H9 (cell line): ENCODE measurements around the gene MTG2. TPM values are rescaled to one million over a fixed set of nuclear protein-coding genes. Genes with fewer than 3 reads are reported as not detected.

Experiments
- DNase-seq: peaks from one replicate; pipeline ENCODE4 v3.0.0-alpha.2; 2017
- H2AFZ ChIP-seq: one replicate; pipeline ENCODE4 v1.6.1; 2013; ENCODE audit warnings: mild to moderate bottlenecking, low read length, control low read depth, moderate library complexity
- H2AK5ac ChIP-seq: 2 replicates; pipeline ENCODE4 v1.6.1; 2013; ENCODE audit warnings: low read length, control low read depth, mixed read lengths; ENCODE audit not compliant: insufficient read length
- H2BK120ac ChIP-seq: one replicate; pipeline ENCODE4 v1.6.1; 2013; ENCODE audit warnings: low read depth, mild to moderate bottlenecking, low read length, control low read depth, inconsistent platforms; ENCODE audit not compliant: poor library complexity, severe bottlenecking
- H2BK12ac ChIP-seq: 2 replicates; pipeline ENCODE4 v1.6.1; 2013; ENCODE audit warnings: low read length, control low read depth, mixed read lengths, low read depth; ENCODE audit not compliant: insufficient read length
- H2BK15ac ChIP-seq: 2 replicates; pipeline ENCODE4 v1.6.1; 2013; ENCODE audit warnings: low read depth, low read length, control low read depth
- H2BK20ac ChIP-seq: one replicate; pipeline ENCODE4 v1.6.1; 2013; ENCODE audit warnings: low read depth, mild to moderate bottlenecking, low read length, control low read depth, inconsistent platforms; ENCODE audit not compliant: poor library complexity, severe bottlenecking
- H2BK5ac ChIP-seq: 2 replicates; pipeline ENCODE4 v1.6.1; 2013; ENCODE audit warnings: low read length, control low read depth, mixed read lengths; ENCODE audit not compliant: insufficient read length
- H3K14ac ChIP-seq: 2 replicates; pipeline ENCODE4 v1.6.1; 2013; ENCODE audit warnings: low read length, control low read depth; ENCODE audit not compliant: insufficient read depth
- H3K18ac ChIP-seq: 2 replicates; pipeline ENCODE4 v1.6.1; 2013; ENCODE audit warnings: low read depth, mild to moderate bottlenecking, mixed read lengths, low read length, control low read depth; ENCODE audit not compliant: insufficient read length
- H3K23ac ChIP-seq: 2 replicates; pipeline ENCODE4 v1.6.1; 2013; ENCODE audit warnings: low read length, control low read depth, mixed read lengths, low read depth; ENCODE audit not compliant: insufficient read length
- H3K23me2 ChIP-seq: 2 replicates; pipeline ENCODE4 v1.6.1; 2013; ENCODE audit warnings: low read depth, mild to moderate bottlenecking, mixed read lengths, low read length, control low read depth; ENCODE audit not compliant: insufficient read length, poor library complexity, severe bottlenecking
- H3K27ac ChIP-seq: 2 replicates; pipeline ENCODE4 v1.5.1; 2013; ENCODE audit warnings: low read length, control low read depth, mixed read lengths, low read depth; ENCODE audit not compliant: insufficient read length
- H3K27me3 ChIP-seq: 2 replicates; pipeline ENCODE4 v1.6.1; 2013; ENCODE audit warnings: low read length, control low read depth, inconsistent platforms; ENCODE audit not compliant: insufficient read depth
- H3K4ac ChIP-seq: 2 replicates; pipeline ENCODE4 v1.6.1; 2013; ENCODE audit warnings: low read depth, mild to moderate bottlenecking, control low read depth, inconsistent platforms, low read length, moderate library complexity
- H3K4me1 ChIP-seq: 2 replicates; pipeline ENCODE4 v1.6.1; 2013; ENCODE audit warnings: low read length, control low read depth, inconsistent platforms; ENCODE audit not compliant: insufficient read depth
- H3K4me2 ChIP-seq: 2 replicates; pipeline ENCODE4 v1.6.1; 2013; ENCODE audit warnings: low read length, control low read depth, mixed read lengths; ENCODE audit not compliant: insufficient read length, insufficient read depth
- H3K56ac ChIP-seq: 2 replicates; pipeline ENCODE4 v1.6.1; 2013; ENCODE audit warnings: low read depth, mild to moderate bottlenecking, mixed read lengths, low read length, control low read depth; ENCODE audit not compliant: insufficient read length
- H3K79me1 ChIP-seq: 2 replicates; pipeline ENCODE4 v1.6.1; 2013; ENCODE audit warnings: low read depth, mild to moderate bottlenecking, moderate library complexity, low read length, control low read depth, inconsistent platforms; ENCODE audit not compliant: insufficient read depth, poor library complexity, severe bottlenecking
- H3K79me2 ChIP-seq: 2 replicates; pipeline ENCODE4 v1.6.1; 2013; ENCODE audit warnings: low read length, control low read depth, inconsistent platforms; ENCODE audit not compliant: insufficient read depth
- H3K9ac ChIP-seq: 2 replicates; pipeline ENCODE4 v1.6.1; 2013; ENCODE audit warnings: low read length, control low read depth, mixed read lengths; ENCODE audit not compliant: insufficient read length; ENCODE audit errors: extremely low read depth
- H3K9me3 ChIP-seq: one replicate; pipeline ENCODE4 v1.6.1; 2013; ENCODE audit warnings: low read depth, low read length, inconsistent platforms; ENCODE audit not compliant: control insufficient read depth
- H3T11ph ChIP-seq: one replicate; pipeline ENCODE4 v1.6.1; 2013; ENCODE audit warnings: mild to moderate bottlenecking, low read length, control low read depth, inconsistent platforms
- H4K20me1 ChIP-seq: one replicate; pipeline ENCODE4 v1.6.1; 2013; ENCODE audit not compliant: control insufficient read depth, insufficient read length, insufficient read depth
- H4K5ac ChIP-seq: 2 replicates; pipeline ENCODE4 v1.6.1; 2013; ENCODE audit warnings: low read depth, mild to moderate bottlenecking, mixed read lengths, low read length, control low read depth; ENCODE audit not compliant: insufficient read length
- H4K8ac ChIP-seq: replicated peaks from 2 replicates; pipeline ENCODE4 v1.6.1; 2013; ENCODE audit warnings: low read length, control low read depth, mixed read lengths, low read depth; ENCODE audit not compliant: insufficient read length
- H4K91ac ChIP-seq: 2 replicates; pipeline ENCODE4 v1.6.1; 2013; ENCODE audit warnings: low read depth, mild to moderate bottlenecking, moderate library complexity, mixed read lengths, low read length, control low read depth; ENCODE audit not compliant: insufficient read length
- H3K27ac Mint-ChIP-seq, 3 experiments: 2 replicates in 2 of 3; 3 replicates in 1 of 3; pipeline ENCODE4 v1.8.0; 2020 to 2021; ENCODE audit warnings: mixed read lengths in 3 of 3, mild to moderate bottlenecking in 1 of 3, moderate library complexity in 1 of 3
- H3K27me3 Mint-ChIP-seq: 2 replicates; pipeline ENCODE4 v1.8.0; 2021; ENCODE audit warnings: low read depth, mild to moderate bottlenecking, moderate library complexity, mixed read lengths
- H3K36me3 Mint-ChIP-seq, 3 experiments: 2 replicates in 2 of 3; 3 replicates in 1 of 3; pipeline ENCODE4 v1.8.0; 2020 to 2021; ENCODE audit warnings: low read depth in 3 of 3, mixed read lengths in 3 of 3; ENCODE audit not compliant: insufficient read depth in 1 of 3
- H3K4me1 Mint-ChIP-seq, 2 experiments: 2 replicates each; pipeline ENCODE4 v1.8.0; 2020; ENCODE audit warnings: mixed read lengths in 2 of 2
- H3K4me3 Mint-ChIP-seq, 2 experiments: 2 replicates in 1 of 2; 3 replicates in 1 of 2; pipeline ENCODE4 v1.8.0; 2020 to 2021; ENCODE audit warnings: mild to moderate bottlenecking in 2 of 2, mixed read lengths in 2 of 2, moderate library complexity in 1 of 2
- H3K9me3 Mint-ChIP-seq, 2 experiments: 2 replicates in 1 of 2; 3 replicates in 1 of 2; pipeline ENCODE4 v1.8.0; 2020; ENCODE audit warnings: mild to moderate bottlenecking in 2 of 2, mixed read lengths in 2 of 2, moderate library complexity in 1 of 2
- whole genome bisulfite sequencing: extraction: QIAGEN DNeasy Blood & Tissue Kit; methylation state at CpG from one replicate; pipeline ENCODE4 v1.1.7; 2013; ENCODE audit warnings: missing lambda C conversion rate, low lambda C conversion rate, mixed read lengths; ENCODE audit not compliant: insufficient read length; ENCODE audit errors: extremely low coverage; 5-methylcytosine and 5-hydroxymethylcytosine counted together
- total RNA-seq: library from RNA; stranded (reverse); gene quantifications from 2 replicates; pipeline ENCODE4 v1.2.1, GENCODE V29; 2021
- TF ChIP-seq, protein P1 (sequence below): fragments of 200-600 bp; sonication (generic); conservative IDR thresholded peaks from 3 replicates; pipeline ENCODE4 v1.8.0; 2021; ENCODE audit warnings: antibody characterized with exemption, mild to moderate bottlenecking

The MTG2 gene
- total RNA-seq, 1 experiment from 2014 or later = 25.1 TPM

DNA sequence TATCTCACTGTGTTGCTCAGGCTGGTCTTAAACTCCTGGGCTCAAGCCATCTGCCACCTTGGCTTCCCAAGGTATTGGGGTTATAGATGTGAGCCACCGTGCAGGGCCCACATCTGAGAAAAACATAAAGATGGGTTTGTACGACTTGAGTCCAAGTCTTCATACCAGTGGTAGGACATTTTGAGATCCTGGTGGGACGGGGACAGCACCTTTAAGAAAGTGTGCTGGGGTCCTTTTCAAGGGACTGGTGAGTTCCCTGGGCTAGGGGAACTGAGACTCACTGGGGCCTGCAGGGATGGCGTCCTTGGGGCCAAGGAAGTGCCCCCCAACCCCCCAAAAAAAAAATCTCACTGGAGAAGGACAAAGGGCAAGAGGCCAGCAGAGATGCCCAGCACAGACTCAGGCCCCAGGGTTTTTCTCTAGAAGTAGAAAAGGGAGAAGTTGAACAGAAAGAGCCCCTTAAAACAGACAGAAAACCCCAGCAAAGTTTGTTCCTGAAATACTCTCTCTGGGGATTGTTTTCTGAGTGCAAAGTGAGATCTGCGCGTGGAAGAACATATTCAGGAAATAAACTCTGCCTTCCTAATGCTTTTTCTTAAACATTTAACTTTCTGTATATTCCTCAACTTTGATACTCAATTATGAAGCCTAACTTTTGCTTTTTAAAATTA is 66.2 kb downstream of the MTG2 start:
- no peaks in the 10 kb centered on the region; a peak in 1 of 7 replicates for H3K36me3 Mint-ChIP-seq
- no peak overlapping the region for H3K4me3 Mint-ChIP-seq
- no peak overlapping the region for H3K27ac Mint-ChIP-seq
- H3K56ac ChIP-seq = no peak overlapping the region
- H3K4me1 ChIP-seq = no peaks in the 10 kb centered on the region; the same call in 1 of the 2 replicates
- no peak overlapping the region for H3T11ph ChIP-seq
- WGBS = no CpG with 5 or more reads among the region's 6 CpGs
- H3K27me3 Mint-ChIP-seq = no peaks in the 10 kb centered on the region
- H3K27ac ChIP-seq = no peak overlapping the region
- H3K14ac ChIP-seq = no peak overlapping the region
- H2BK120ac ChIP-seq = no peak overlapping the region
- H2BK15ac ChIP-seq = no peak overlapping the region
- peaks cover 7% of the 10 kb centered on the region; the same call in 1 of the 2 replicates for H3K79me2 ChIP-seq
- H2BK12ac ChIP-seq = no peak overlapping the region
- no peak overlapping the region for H3K4ac ChIP-seq
- H3K27me3 ChIP-seq = no peaks in the 10 kb centered on the region
- no peak for DNase-seq
- no peak overlapping the region for H4K8ac ChIP-seq
- H4K20me1 ChIP-seq = no peaks in the 10 kb centered on the region
- no peaks in the 10 kb centered on the region for H3K9me3 Mint-ChIP-seq
- no peak overlapping the region for H4K91ac ChIP-seq
- no peaks in the 10 kb centered on the region for H3K23me2 ChIP-seq
- no peak overlapping the region for H3K23ac ChIP-seq
- no peak overlapping the region for H3K9ac ChIP-seq
- H3K9me3 ChIP-seq = no peaks in the 10 kb centered on the region
- no peak overlapping the region for H2AFZ ChIP-seq
- TF ChIP-seq, protein P1, sequence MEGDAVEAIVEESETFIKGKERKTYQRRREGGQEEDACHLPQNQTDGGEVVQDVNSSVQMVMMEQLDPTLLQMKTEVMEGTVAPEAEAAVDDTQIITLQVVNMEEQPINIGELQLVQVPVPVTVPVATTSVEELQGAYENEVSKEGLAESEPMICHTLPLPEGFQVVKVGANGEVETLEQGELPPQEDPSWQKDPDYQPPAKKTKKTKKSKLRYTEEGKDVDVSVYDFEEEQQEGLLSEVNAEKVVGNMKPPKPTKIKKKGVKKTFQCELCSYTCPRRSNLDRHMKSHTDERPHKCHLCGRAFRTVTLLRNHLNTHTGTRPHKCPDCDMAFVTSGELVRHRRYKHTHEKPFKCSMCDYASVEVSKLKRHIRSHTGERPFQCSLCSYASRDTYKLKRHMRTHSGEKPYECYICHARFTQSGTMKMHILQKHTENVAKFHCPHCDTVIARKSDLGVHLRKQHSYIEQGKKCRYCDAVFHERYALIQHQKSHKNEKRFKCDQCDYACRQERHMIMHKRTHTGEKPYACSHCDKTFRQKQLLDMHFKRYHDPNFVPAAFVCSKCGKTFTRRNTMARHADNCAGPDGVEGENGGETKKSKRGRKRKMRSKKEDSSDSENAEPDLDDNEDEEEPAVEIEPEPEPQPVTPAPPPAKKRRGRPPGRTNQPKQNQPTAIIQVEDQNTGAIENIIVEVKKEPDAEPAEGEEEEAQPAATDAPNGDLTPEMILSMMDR = no peak
- no peak overlapping the region for H4K5ac ChIP-seq
- H3K79me1 ChIP-seq = peaks cover 8% of the 10 kb centered on the region
- no peak overlapping the region for H3K18ac ChIP-seq
- no peak overlapping the region for H3K4me2 ChIP-seq
- H3K4me1 Mint-ChIP-seq = peaks cover 18 to 21% of the 10 kb centered on the region in 2 experiments
- no peak overlapping the region for H2BK20ac ChIP-seq
- H2BK5ac ChIP-seq = no peak overlapping the region
- no peak overlapping the region for H2AK5ac ChIP-seq
